Neural progenitor cell (in vitro differentiated cells): ENCODE results near the gene DEFB113. TPM values are rescaled to one million over a fixed set of nuclear protein-coding genes. Genes with fewer than 3 reads are reported as not detected.
A peak's percentile ranks its signal among the peaks of the same experiment; 100 is the strongest.

Source experiments
- DNase-seq: peaks from one replicate; pipeline ENCODE4 v3.0.0-alpha.2; 2016; ENCODE audit warnings: low spot score
- H2AFZ ChIP-seq: fragments of 200-600 bp; sonication (generic); replicated peaks from 2 replicates; pipeline ENCODE4 v1.6.1; 2016; ENCODE audit warnings: antibody characterized with exemption
- H3F3A ChIP-seq: fragments of 200-600 bp; sonication (generic); 2 replicates; pipeline ENCODE4 v1.6.1; 2016; ENCODE audit warnings: antibody characterized with exemption, low read depth
- H3K27ac ChIP-seq: fragments of 200-600 bp; sonication (generic); 2 replicates; pipeline ENCODE4 v1.5.1; 2016; ENCODE audit warnings: mild to moderate bottlenecking
- H3K27me3 ChIP-seq: fragments of 200-600 bp; sonication (generic); 2 replicates; pipeline ENCODE4 v1.6.1; 2016; ENCODE audit warnings: mild to moderate bottlenecking, moderate library complexity
- H3K36me3 ChIP-seq: fragments of 200-600 bp; sonication (generic); 2 replicates; pipeline ENCODE4 v1.5.1; 2016
- H3K4me1 ChIP-seq: fragments of 200-600 bp; sonication (generic); 2 replicates; pipeline ENCODE4 v1.6.1; 2016; ENCODE audit warnings: mixed run types
- H3K4me2 ChIP-seq: fragments of 200-600 bp; sonication (generic); 2 replicates; pipeline ENCODE4 v1.6.1; 2016
- H3K4me3 ChIP-seq: fragments of 200-600 bp; sonication (generic); 2 replicates; pipeline ENCODE4 v1.5.1; 2016
- H3K79me2 ChIP-seq: fragments of 200-600 bp; sonication (generic); 2 replicates; pipeline ENCODE4 v1.6.1; 2016; ENCODE audit warnings: low read depth
- H3K9ac ChIP-seq: fragments of 200-600 bp; sonication (generic); 2 replicates; pipeline ENCODE4 v1.6.1; 2016
- H3K9me3 ChIP-seq: fragments of 200-600 bp; sonication (generic); 2 replicates; pipeline ENCODE4 v1.5.1; 2016; ENCODE audit warnings: low read depth
- H4K20me1 ChIP-seq: fragments of 200-600 bp; sonication (generic); 2 replicates; pipeline ENCODE4 v1.6.1; 2016; ENCODE audit warnings: low read depth
- H3K27ac Mint-ChIP-seq: 3 replicates; pipeline ENCODE4 v1.8.0; 2021; ENCODE audit warnings: mixed read lengths
- H3K27me3 Mint-ChIP-seq: 2 replicates; pipeline ENCODE4 v1.8.0; 2022; ENCODE audit warnings: low read depth, mild to moderate bottlenecking, inconsistent platforms, moderate library complexity, mixed read lengths; ENCODE audit not compliant: insufficient read depth
- H3K36me3 Mint-ChIP-seq: 3 replicates; pipeline ENCODE4 v1.8.0; 2021; ENCODE audit warnings: mixed read lengths
- H3K4me1 Mint-ChIP-seq: 3 replicates; pipeline ENCODE4 v1.8.0; 2021; ENCODE audit warnings: mixed read lengths
- H3K4me3 Mint-ChIP-seq: 3 replicates; pipeline ENCODE4 v1.8.0; 2021; ENCODE audit warnings: mild to moderate bottlenecking, moderate library complexity, mixed read lengths
- H3K9me3 Mint-ChIP-seq: 3 replicates; pipeline ENCODE4 v1.8.0; 2020; ENCODE audit warnings: mixed read lengths
- EZH2 ChIP-seq: fragments of 200-600 bp; sonication (generic); IDR thresholded peaks from 2 replicates; pipeline ENCODE4 v1.6.1; 2017; ENCODE audit warnings: antibody characterized with exemption, mild to moderate bottlenecking, moderate library complexity
- EZH2phosphoT487 ChIP-seq: fragments of 200-600 bp; sonication (generic); IDR thresholded peaks from 2 replicates; pipeline ENCODE4 v1.6.1; 2017; ENCODE audit warnings: antibody characterized with exemption
- total RNA-seq: library from RNA; depleted of rRNA; stranded (reverse); fragments of >200 nt; gene quantifications from 2 replicates; pipeline ENCODE4 v1.2.3, GENCODE V29; 2015; ENCODE audit warnings: low replicate concordance
- TF ChIP-seq, protein P1 (sequence below): fragments of 200-600 bp; sonication (generic); IDR thresholded peaks from 2 replicates; pipeline ENCODE4 v1.5.1; 2017; ENCODE audit warnings: antibody characterized with exemption, mild to moderate bottlenecking

Gene DEFB113
- total RNA-seq, 1 donor from 2014 or later: not detected

DNA sequence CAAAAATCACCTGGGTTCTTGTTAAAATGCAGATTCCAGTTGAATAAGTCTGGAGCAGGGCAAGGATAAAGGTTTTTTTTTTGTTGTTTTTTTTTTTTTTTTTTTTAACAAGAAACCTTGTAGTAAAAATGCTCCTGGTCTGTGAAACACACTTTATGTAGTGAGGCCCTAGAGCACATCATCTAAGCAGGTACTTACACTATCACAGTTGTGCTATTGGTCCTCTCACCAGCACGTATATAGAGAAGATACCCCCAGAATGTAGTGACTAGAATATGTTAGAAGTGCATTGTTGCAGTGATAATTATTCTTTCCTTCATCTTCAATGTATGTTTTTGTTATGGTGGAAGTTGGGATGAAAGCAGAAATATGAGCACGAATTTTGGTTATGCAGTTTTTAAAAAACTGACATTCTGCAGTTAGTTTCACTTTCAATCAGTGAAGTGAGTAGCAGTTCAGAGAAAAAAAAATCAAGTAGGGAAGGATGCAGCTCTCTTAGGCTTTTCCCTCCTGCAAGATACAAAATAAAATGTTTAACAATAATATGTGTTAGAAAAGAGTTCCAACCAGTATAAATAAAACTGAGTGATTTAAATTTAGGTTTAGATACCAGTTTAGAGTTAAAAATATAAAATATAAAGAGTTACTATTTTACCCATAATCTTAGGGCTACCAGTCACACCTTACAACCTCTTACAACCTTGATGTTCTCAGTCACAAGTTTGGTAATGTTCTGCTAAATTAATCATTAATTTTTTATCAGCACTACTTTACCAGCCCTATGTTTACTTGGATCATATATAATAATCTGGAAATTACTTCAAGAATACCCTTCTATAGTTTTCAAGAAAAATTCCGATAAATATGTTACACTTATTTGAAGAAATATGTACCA, 9.2 kb upstream of the DEFB113 start:
- no peaks in the 10 kb centered on the region for H3K9me3 Mint-ChIP-seq
- H3K4me1 Mint-ChIP-seq: no peaks in the 10 kb centered on the region
- Histone ChIP-seq H3K27me3 (no peaks in the 10 kb centered on the region), H3K36me3 (no peaks in the 10 kb centered on the region), H2AFZ (no peak overlapping the region), H3K9me3 (no peaks in the 10 kb centered on the region), H3K27ac (no peak overlapping the region), H3K4me1 (no peaks in the 10 kb centered on the region), H3K79me2 (no peaks in the 10 kb centered on the region), H3K4me3 (no peak overlapping the region), H3K4me2 (no peak overlapping the region), H3F3A (no peaks in the 10 kb centered on the region), H4K20me1 (no peaks in the 10 kb centered on the region), H3K9ac (no peak overlapping the region)
- H3K27ac Mint-ChIP-seq: no peak overlapping the region
- H3K4me3 Mint-ChIP-seq: no peak overlapping the region
- no peak for TF ChIP-seq EZH2phosphoT487
- TF ChIP-seq EZH2: no peak
- TF ChIP-seq, protein P1, sequence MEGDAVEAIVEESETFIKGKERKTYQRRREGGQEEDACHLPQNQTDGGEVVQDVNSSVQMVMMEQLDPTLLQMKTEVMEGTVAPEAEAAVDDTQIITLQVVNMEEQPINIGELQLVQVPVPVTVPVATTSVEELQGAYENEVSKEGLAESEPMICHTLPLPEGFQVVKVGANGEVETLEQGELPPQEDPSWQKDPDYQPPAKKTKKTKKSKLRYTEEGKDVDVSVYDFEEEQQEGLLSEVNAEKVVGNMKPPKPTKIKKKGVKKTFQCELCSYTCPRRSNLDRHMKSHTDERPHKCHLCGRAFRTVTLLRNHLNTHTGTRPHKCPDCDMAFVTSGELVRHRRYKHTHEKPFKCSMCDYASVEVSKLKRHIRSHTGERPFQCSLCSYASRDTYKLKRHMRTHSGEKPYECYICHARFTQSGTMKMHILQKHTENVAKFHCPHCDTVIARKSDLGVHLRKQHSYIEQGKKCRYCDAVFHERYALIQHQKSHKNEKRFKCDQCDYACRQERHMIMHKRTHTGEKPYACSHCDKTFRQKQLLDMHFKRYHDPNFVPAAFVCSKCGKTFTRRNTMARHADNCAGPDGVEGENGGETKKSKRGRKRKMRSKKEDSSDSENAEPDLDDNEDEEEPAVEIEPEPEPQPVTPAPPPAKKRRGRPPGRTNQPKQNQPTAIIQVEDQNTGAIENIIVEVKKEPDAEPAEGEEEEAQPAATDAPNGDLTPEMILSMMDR: no peak
- no peak for DNase-seq
- no peaks in the 10 kb centered on the region for H3K36me3 Mint-ChIP-seq
- no peaks in the 10 kb centered on the region for H3K27me3 Mint-ChIP-seq

DNA sequence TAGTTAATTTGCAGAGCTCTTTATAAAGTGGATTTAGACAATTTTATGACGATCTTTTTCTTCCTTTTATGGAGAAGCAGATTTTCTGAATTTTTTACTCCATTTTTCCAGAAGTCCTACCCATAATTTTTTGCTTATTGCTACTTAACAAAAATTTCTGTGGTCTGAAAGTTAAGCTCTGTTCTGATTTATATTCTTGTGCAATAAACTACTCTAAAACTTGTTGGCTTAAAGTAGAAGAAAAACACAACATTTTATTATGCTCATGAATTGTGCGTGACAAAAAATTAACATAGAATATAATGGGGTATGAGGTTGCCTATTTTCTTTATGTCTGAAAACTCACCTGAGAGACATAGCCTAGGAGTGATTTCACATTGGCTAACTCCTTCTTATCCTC, 2.6 kb downstream of the DEFB113 start:
- Histone ChIP-seq H3K4me2 (no peak overlapping the region), H3K79me2 (no peaks in the 10 kb centered on the region), H2AFZ (no peak overlapping the region), H3F3A (no peaks in the 10 kb centered on the region), H3K27ac (no peak overlapping the region), H4K20me1 (no peaks in the 10 kb centered on the region), H3K4me3 (no peak overlapping the region), H3K36me3 (no peaks in the 10 kb centered on the region), H3K27me3 (no peaks in the 10 kb centered on the region), H3K4me1 (no peaks in the 10 kb centered on the region), H3K9me3 (no peaks in the 10 kb centered on the region), H3K9ac (no peak overlapping the region)
- no peaks in the 10 kb centered on the region for H3K27me3 Mint-ChIP-seq
- TF ChIP-seq, protein P1: no peak
- TF ChIP-seq EZH2phosphoT487: no peak
- TF ChIP-seq EZH2: no peak
- H3K27ac Mint-ChIP-seq: no peak overlapping the region
- no peaks in the 10 kb centered on the region for H3K36me3 Mint-ChIP-seq
- no peaks in the 10 kb centered on the region for H3K9me3 Mint-ChIP-seq
- no peaks in the 10 kb centered on the region for H3K4me1 Mint-ChIP-seq
- H3K4me3 Mint-ChIP-seq: no peak overlapping the region
- no peak for DNase-seq

DNA sequence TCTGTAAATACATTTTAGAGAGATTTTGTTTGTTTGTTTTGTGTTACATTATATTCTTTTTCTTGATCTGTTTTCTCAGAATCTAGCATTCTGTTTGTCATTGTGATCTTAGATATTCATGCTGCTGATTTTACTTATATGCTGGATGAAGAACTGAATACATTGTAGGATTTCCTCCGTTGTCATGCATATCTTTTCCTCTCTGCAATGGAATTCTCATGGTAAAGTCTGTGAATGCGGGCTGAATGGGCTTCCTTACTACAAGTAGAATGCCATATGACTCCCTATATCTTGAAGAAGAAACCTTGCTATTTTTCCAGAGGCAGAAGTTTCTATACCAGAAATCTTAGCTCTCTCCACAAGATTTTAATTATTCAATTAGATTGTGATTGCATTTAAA, 3.1 kb downstream of the DEFB113 start:
- Mint-ChIP-seq H3K27ac (no peak overlapping the region), H3K4me3 (no peak overlapping the region), H3K27me3 (no peaks in the 10 kb centered on the region), H3K36me3 (no peaks in the 10 kb centered on the region), H3K9me3 (no peaks in the 10 kb centered on the region), H3K4me1 (no peaks in the 10 kb centered on the region)
- peak; percentile 8 for DNase-seq
- Histone ChIP-seq H4K20me1 (no peaks in the 10 kb centered on the region), H3K4me1 (no peaks in the 10 kb centered on the region), H3K4me2 (no peak overlapping the region), H2AFZ (peak overlapping the region; percentile 45), H3K9me3 (no peaks in the 10 kb centered on the region), H3K36me3 (no peaks in the 10 kb centered on the region), H3F3A (no peaks in the 10 kb centered on the region), H3K27ac (no peak overlapping the region), H3K27me3 (no peaks in the 10 kb centered on the region), H3K9ac (no peak overlapping the region), H3K4me3 (no peak overlapping the region), H3K79me2 (no peaks in the 10 kb centered on the region)
- TF ChIP-seq EZH2 (no peak), EZH2phosphoT487 (no peak)
- TF ChIP-seq, protein P1: no peak
